IMR-90 (cell line): ENCODE measurements around the gene PARD3. TPM values are rescaled to one million over a fixed set of nuclear protein-coding genes. Genes with fewer than 3 reads are reported as not detected.

Source experiments
- ATAC-seq: fragments of 200-7000 bp; cut with Tn5 transposase; 2 replicates; pipeline ENCODE4 v1.9.1; 2020; ENCODE audit warnings: low read depth, mild to moderate bottlenecking, moderate library complexity
- BruUV-seq: library from RNA; stranded (reverse); fragments of 400-500 nt; replicated peaks from 2 replicates; lab custom pipeline; 2021; lab: Mats Ljungman, UMichigan
- CTCF ChIA-PET: fragments of 300-600 bp; formaldehyde crosslinking; extraction: SDS; loops from one replicate; lab custom pipeline; 2021; ENCODE audit warnings: antibody characterized with exemption; lab: Yijun Ruan, JAX
- POLR2A ChIA-PET: fragments of 300-600 bp; sonication (Branson Sonifier 250); formaldehyde crosslinking; loops from one replicate; lab custom pipeline; 2022; ENCODE audit warnings: antibody characterized with exemption; ENCODE audit not compliant: unreplicated experiment; lab: Charles Lee
- DNase-seq: peaks from one replicate; pipeline ENCODE4 v3.0.0; 2013
- H2AFZ ChIP-seq: replicated peaks from 2 replicates; pipeline ENCODE3; 2013; ENCODE audit warnings: low read length, mild to moderate bottlenecking; ENCODE audit not compliant: poor library complexity
- H2AK5ac ChIP-seq: 2 replicates; pipeline ENCODE4 v1.6.1; 2013; ENCODE audit warnings: low read depth, low read length, inconsistent platforms
- H2AK9ac ChIP-seq: replicated peaks from 2 replicates; pipeline ENCODE3; 2013; ENCODE audit warnings: mild to moderate bottlenecking, low read depth, low read length, moderate library complexity; ENCODE audit not compliant: poor library complexity
- H2BK120ac ChIP-seq: 2 replicates; pipeline ENCODE4 v1.6.1; 2013; ENCODE audit warnings: low read depth, low read length, inconsistent platforms
- H2BK15ac ChIP-seq: 3 replicates; pipeline ENCODE4 v1.6.1; 2013; ENCODE audit warnings: low read depth, low read length, inconsistent platforms
- H2BK20ac ChIP-seq: 2 replicates; pipeline ENCODE4 v1.6.1; 2013; ENCODE audit warnings: low read depth, mild to moderate bottlenecking, inconsistent platforms, low read length, moderate library complexity
- H2BK5ac ChIP-seq: 2 replicates; pipeline ENCODE4 v1.6.1; 2013; ENCODE audit warnings: mild to moderate bottlenecking, low read depth, low read length, inconsistent platforms; ENCODE audit not compliant: poor library complexity, severe bottlenecking
- H3K14ac ChIP-seq: replicated peaks from 2 replicates; pipeline ENCODE4 v1.6.1; 2013; ENCODE audit warnings: low read depth, low read length, inconsistent platforms
- H3K18ac ChIP-seq: 2 replicates; pipeline ENCODE4 v1.6.1; 2013; ENCODE audit warnings: low read depth, low read length, control low read depth
- H3K23ac ChIP-seq: 2 replicates; pipeline ENCODE4 v1.6.1; 2013; ENCODE audit warnings: low read depth, low read length, inconsistent platforms
- H3K27ac ChIP-seq: 2 replicates; pipeline ENCODE4 v1.5.1; 2013; ENCODE audit warnings: mild to moderate bottlenecking, control low read depth, low read length; ENCODE audit not compliant: insufficient read depth
- H3K27me3 ChIP-seq: 2 replicates; pipeline ENCODE4 v1.6.1; 2013; ENCODE audit warnings: low read length; ENCODE audit not compliant: control insufficient read depth, insufficient read depth
- H3K36me3 ChIP-seq: 2 replicates; pipeline ENCODE4 v1.6.1; 2013; ENCODE audit warnings: low read length, mixed read lengths; ENCODE audit not compliant: control insufficient read depth, insufficient read depth
- H3K4ac ChIP-seq: 2 replicates; pipeline ENCODE4 v1.6.1; 2013; ENCODE audit warnings: low read depth, low read length, inconsistent platforms
- H3K4me1 ChIP-seq: 2 replicates; pipeline ENCODE4 v1.6.1; 2013; ENCODE audit warnings: low read length, mixed read lengths; ENCODE audit not compliant: control insufficient read depth, insufficient read depth
- H3K4me2 ChIP-seq: 2 replicates; pipeline ENCODE4 v1.6.1; 2013; ENCODE audit warnings: low read depth, mild to moderate bottlenecking, control low read depth, low read length, moderate library complexity
- H3K4me3 ChIP-seq: 2 replicates; pipeline ENCODE4 v1.5.1; 2013; ENCODE audit warnings: low read depth, mild to moderate bottlenecking, control low read depth, low read length, moderate library complexity; ENCODE audit not compliant: insufficient read depth
- H3K56ac ChIP-seq: 2 replicates; pipeline ENCODE4 v1.6.1; 2013; ENCODE audit warnings: low read length, inconsistent platforms; ENCODE audit not compliant: insufficient read depth; ENCODE audit errors: extremely low read depth
- H3K79me1 ChIP-seq, 2 experiments: 2 replicates each; pipeline ENCODE4 v1.6.1; 2013; ENCODE audit warnings: low read length in 2 of 2, inconsistent platforms in 1 of 2, low read depth in 1 of 2
- H3K9ac ChIP-seq: 2 replicates; pipeline ENCODE4 v1.6.1; 2013; ENCODE audit warnings: low read depth, low read length, control low read depth
- H3K9me1 ChIP-seq: 2 replicates; pipeline ENCODE4 v1.6.1; 2013; ENCODE audit warnings: low read length, inconsistent platforms; ENCODE audit not compliant: insufficient read depth
- H3K9me3 ChIP-seq: 2 replicates; pipeline ENCODE4 v1.6.1; 2013; ENCODE audit warnings: low read length; ENCODE audit not compliant: control insufficient read depth, insufficient read depth
- H4K20me1 ChIP-seq: 2 replicates; pipeline ENCODE4 v1.6.1; 2013; ENCODE audit warnings: low read length, inconsistent platforms; ENCODE audit not compliant: insufficient read depth
- H4K5ac ChIP-seq: 2 replicates; pipeline ENCODE4 v1.6.1; 2013; ENCODE audit warnings: mild to moderate bottlenecking, low read depth, low read length, control low read depth
- H4K8ac ChIP-seq, 2 experiments: 2 replicates each; pipeline ENCODE4 v1.6.1; 2013; ENCODE audit warnings: low read depth in 2 of 2, low read length in 2 of 2, control low read depth in 1 of 2, inconsistent platforms in 1 of 2
- H4K91ac ChIP-seq: 2 replicates; pipeline ENCODE4 v1.6.1; 2013; ENCODE audit warnings: low read depth, low read length, inconsistent platforms; ENCODE audit not compliant: insufficient read depth
- MAFK ChIP-seq: IDR thresholded peaks from 2 replicates; pipeline ENCODE4 v1.6.1; 2012; ENCODE audit warnings: low read depth, low read length, improper control_type of control experiment
- MAZ ChIP-seq: IDR thresholded peaks from 2 replicates; pipeline ENCODE4 v1.6.1; 2012; ENCODE audit warnings: low read depth, mild to moderate bottlenecking, low read length, improper control_type of control experiment, moderate library complexity, borderline replicate concordance
- MXI1 ChIP-seq: IDR thresholded peaks from 2 replicates; pipeline ENCODE4 v1.6.1; 2012; ENCODE audit warnings: low read depth, mild to moderate bottlenecking, low read length, moderate library complexity, borderline replicate concordance
- POLR2A ChIP-seq: IDR thresholded peaks from 2 replicates; pipeline ENCODE4 v1.6.1; 2012; ENCODE audit warnings: mild to moderate bottlenecking, low read depth, low read length
- RCOR1 ChIP-seq: IDR thresholded peaks from 2 replicates; pipeline ENCODE4 v1.6.1; 2012; ENCODE audit warnings: mild to moderate bottlenecking, low read length, improper control_type of control experiment; ENCODE audit not compliant: insufficient replicate concordance
- WGBS, 2 experiments: methylation state at CpG; one replicate each; pipeline versions ENCODE4 v1.1.5 to v1.1.7; 2013; ENCODE audit warnings: missing lambda C conversion rate in 2 of 2; ENCODE audit not compliant: insufficient read length in 1 of 2; ENCODE audit errors: extremely low coverage in 2 of 2; 5-methylcytosine and 5-hydroxymethylcytosine counted together
- dilution Hi-C: fragments of 300-500 bp; cut with HindIII; formaldehyde crosslinking; loops from one replicate; pipeline ENCODE4 v1.14.3; 2018; ENCODE audit warnings: low sequenced_read_pairs; ENCODE audit not compliant: unreplicated experiment
- in situ Hi-C: fragments of 300-500 bp; cut with MboI; formaldehyde crosslinking; loops from 3 replicates; pipeline ENCODE4 v1.14.3; 2019; ENCODE audit warnings: low sequenced_read_pairs, inconsistent platforms, mixed read lengths
- intact Hi-C: fragments of 100-400 bp; cut with micrococcal nuclease; formaldehyde crosslinking; loops from 2 replicates; pipeline ENCODE4 v1.10.0; 2022
- polyA plus RNA-seq, 3 experiments: library from polyadenylated mRNA; depleted of rRNA; stranded (reverse); fragments of >200 nt; gene quantifications; 2 replicates each; pipeline ENCODE4 v1.2.3, GENCODE V29; 2012; ENCODE audit warnings: low replicate concordance in 1 of 3
- total RNA-seq: library from RNA; depleted of rRNA; stranded (reverse); fragments of >200 nt; gene quantifications from 2 replicates; pipeline ENCODE4 v1.2.3, GENCODE V29; 2012

PARD3 gene
- total and polyA plus RNA-seq, 2 of the 4 experiments (the other 2 are of a cell fraction): 14.6 to 37.5 TPM

- TF ChIP-seq RCOR1: no peak
- no peak for TF ChIP-seq POLR2A
- no peak for TF ChIP-seq MXI1
- TF ChIP-seq MAZ: no peak
- TF ChIP-seq MAFK: no peak
- H3K4me2 ChIP-seq: no peak overlapping the region
- intact Hi-C loops: no loop called here
- no peak overlapping the region for H3K14ac ChIP-seq
- no peak overlapping the region for H2BK15ac ChIP-seq
- DNase-seq: no peak
- CTCF ChIA-PET: no interaction called here
- no peak overlapping the region for H2BK5ac ChIP-seq
- BruUV-seq: no TSS peak
- no peak for ATAC-seq
- no CpG with 5 or more reads among the region's 3 CpGs for WGBS, 2 experiments
- no peak overlapping the region for H4K5ac ChIP-seq
- in situ Hi-C loops: no loop called here
- peaks cover 3% of the 10 kb centered on the region for H3K4me1 ChIP-seq
- no peak overlapping the region for H4K8ac ChIP-seq
- dilution Hi-C loops: no loop called here
- H3K27me3 ChIP-seq: no peaks in the 10 kb centered on the region
- no peak overlapping the region for H2BK20ac ChIP-seq
- no peak overlapping the region for H3K27ac ChIP-seq
- peaks cover 0 to 3% of the 10 kb centered on the region in 2 experiments; a peak in 1 of 4 replicates for H3K79me1 ChIP-seq
- no peak overlapping the region for H4K91ac ChIP-seq
- H3K18ac ChIP-seq: no peak overlapping the region
- no peaks in the 10 kb centered on the region for H3K36me3 ChIP-seq
- no peaks in the 10 kb centered on the region; the same call in 1 of the 2 replicates for H3K9me1 ChIP-seq
- no peak overlapping the region for H2AFZ ChIP-seq
- H3K9ac ChIP-seq: no peak overlapping the region
- H3K9me3 ChIP-seq: no peaks in the 10 kb centered on the region
- no peak overlapping the region for H2BK120ac ChIP-seq
- H3K56ac ChIP-seq: no peak overlapping the region
- 0 out of 2 replicates have a peak, but pooled peaks cover 3% of the 10 kb centered on the region for H4K20me1 ChIP-seq
- H3K23ac ChIP-seq: no peak overlapping the region
- POLR2A ChIA-PET: no interaction called here
- H3K4me3 ChIP-seq: no peak overlapping the region
- H3K4ac ChIP-seq: no peak overlapping the region
- no peak overlapping the region for H2AK5ac ChIP-seq
- no peak overlapping the region for H2AK9ac ChIP-seq
These were observed 415.0 kb downstream of the PARD3 start for GRCh38 chr10:34400075-34400474.
